ENCODE results near the gene NTF3.

The NTF3 gene

DNA sequence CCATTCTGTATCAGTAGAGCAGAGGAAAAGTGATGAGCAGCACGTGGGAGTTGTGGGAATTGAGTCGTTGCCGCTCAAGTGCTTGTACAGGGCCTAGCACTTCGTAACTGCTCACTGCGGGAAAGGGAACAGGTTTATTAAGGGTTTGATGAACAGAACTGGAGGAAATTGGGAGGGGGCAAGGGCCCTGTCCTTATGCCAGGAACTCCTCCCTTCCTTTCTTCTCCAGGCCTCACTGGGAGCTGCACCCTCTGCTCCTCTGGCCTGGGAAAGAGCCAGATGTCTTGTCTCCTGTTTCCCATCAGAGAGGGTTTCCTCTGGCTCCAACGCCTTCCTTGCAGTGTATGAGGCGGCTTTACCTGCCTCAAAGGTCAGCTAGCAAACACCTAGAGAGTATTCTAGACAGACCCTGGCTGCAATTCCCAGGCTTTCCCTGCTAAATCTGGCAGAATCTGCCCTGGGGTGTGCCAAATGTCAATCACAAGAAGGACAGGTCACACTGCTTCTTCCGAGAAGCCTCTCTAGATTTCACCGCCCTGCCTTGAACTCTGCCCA, 78.4 kb downstream of the NTF3 start:
- no peak for DNase-seq

DNA sequence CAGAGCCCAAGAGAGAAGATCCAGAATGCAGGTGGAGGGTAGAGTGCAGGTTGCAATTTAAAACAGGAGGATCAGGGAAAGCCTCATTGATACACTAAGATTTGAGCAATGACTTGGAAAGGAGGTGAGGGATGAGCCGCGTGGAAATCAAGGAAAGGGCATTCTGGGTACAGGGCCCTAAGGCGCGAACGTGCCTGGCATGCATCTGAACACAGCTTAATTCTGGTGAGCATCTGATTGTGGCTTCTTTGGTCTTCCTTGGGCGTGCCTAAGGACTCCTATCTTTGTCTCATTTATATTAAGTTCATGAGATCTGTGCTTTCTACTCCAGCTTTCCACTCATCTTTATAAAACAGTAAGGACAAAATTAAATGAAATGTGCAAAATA, 79.3 kb downstream of the NTF3 start:
- no peak for DNase-seq

DNA sequence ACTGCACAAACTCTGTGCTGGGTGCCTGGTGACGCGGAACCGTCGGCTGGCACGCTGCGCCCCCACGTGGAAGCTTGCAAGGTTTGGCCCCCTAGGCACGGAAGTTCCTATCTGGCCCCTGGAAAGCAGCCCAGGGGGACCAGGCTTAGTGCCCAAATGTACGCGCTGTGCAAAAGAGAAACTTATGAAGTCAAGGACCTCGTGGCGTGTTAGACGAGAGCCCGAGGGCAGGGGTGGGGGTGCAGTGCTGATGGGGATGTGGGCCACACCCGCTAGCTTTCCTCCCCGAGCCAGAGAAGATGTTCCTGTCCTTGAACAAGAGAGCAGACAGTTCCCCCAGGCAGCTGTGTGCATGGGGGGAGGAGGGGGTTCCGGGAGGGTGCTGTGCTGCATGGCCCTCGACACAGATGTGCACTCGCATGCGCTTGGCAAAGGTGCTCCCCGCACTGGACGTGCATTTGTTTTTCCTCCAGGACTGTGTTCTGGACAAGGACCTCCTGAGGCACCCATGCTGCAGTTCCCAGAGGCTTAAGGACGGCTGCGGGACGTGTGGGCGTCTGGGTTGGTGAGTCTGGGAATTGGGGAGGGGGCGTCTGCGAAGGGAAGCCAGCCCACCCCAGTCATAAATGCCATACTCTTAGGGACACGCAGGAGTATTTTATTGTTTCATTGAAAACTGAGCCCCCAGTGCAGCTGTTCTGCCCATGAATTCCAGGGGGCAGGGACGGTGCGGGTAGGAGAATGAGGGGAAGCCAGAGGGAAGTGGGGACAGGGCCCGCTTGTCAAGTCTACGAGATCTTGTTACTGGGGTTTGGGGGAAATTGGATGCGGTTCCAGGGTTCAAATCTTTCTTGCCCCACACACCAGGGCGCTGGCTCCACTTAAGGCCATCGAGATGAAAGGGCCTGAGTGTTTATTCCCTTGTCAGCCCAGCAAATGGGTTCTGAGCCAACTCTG, 80.0 kb downstream of the NTF3 start:
- peak in 1 of 56 donors; percentile 4 for DNase-seq

DNA sequence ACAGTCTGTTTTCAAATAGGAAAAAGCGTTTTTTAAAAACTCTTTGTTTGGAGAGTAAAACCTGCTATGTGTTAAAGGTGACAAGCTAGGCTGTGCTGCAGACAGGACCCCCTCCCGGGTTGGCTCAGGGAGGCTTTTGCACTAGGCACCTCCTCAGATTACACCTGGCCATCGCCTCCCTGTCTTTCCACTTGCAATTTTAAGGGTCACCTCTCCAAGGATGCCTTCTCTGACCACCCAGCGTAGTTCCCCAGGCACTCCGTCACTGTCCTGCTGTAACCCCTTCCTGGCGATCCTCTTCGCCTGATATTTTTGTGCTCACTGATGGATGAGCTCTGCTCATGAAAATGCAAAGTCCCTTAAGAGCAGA, 80.7 kb downstream of the NTF3 start:
- DNase-seq: no peak

DNA sequence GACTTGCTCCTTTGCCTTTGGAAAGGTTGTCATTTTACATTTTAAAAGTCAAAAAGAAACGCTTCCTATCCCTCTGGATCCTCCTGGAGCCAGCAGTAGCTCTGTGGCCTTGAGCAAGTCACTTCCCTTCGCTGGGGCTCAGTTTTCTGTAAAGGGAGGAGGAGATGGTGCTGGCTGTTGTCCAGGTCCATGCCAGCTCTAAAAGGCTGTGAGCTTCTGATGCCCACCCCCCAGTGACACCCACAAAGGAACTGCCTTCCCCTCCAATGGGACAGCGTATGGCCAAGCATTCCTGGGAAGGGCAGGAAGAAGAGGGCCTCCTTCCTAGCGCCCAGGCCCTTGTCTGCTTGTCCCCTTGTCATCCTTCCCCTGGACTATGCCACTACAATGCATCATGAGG, 81.5 kb downstream of the NTF3 start:
- DNase-seq: no peak

DNA sequence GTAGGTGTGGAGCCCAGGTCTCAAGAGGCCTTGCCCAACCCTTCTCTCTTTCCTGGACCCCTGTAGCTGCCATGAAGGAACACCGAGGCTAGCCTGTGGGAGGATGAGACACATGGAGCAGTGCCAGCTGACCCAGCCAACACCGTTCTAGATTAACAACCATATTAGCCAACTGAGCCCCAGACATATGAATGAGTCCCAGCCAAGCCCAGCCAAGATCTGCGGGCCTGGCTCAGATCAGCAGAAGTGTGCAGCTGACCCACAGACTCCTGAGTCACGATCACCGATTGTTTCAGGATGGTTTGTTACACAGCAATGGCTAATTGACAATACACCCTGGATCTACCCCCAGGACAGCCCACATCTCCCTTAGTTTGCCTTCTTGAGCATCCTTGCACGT, 82.1 kb downstream of the NTF3 start:
- no peak for DNase-seq

DNA sequence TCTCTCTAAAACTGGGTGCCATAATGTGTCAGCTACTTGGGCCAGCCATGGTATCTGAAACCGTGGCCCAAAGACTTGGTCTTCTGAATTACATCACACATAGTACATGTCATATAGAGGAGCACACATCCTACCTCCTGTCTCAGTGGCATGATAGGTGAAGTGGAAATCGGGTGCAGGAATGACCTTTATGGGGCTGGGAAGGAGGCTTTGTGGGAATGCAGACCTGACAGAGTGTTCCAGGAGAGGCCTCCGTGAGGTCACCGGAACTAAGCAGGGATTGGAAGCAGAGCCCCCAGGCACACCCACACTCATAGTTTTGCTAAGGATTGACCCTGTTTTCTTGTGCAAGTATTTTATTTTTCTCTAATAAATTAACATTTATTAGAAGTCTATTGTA, 82.6 kb downstream of the NTF3 start:
- DNase-seq: no peak

DNA sequence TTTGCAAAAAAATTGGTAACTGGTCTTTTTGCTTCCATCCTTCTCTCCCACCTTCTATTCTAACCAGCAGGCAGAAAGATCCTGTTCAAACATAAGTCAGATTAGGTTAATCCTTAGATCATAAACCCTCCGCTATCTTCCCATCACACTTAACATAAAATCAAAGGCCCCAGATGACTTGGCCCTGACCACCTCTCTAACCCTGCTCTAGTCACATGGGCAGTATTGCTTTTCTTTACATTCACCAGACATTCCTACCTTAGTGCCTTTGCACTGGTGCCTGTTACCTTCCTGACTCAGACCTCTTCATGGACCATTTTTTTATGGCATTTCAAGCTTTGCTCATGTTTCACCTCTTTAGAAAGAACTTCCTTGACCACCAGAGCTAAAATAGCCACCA, 83.5 kb downstream of the NTF3 start:
- no peak for DNase-seq

DNA sequence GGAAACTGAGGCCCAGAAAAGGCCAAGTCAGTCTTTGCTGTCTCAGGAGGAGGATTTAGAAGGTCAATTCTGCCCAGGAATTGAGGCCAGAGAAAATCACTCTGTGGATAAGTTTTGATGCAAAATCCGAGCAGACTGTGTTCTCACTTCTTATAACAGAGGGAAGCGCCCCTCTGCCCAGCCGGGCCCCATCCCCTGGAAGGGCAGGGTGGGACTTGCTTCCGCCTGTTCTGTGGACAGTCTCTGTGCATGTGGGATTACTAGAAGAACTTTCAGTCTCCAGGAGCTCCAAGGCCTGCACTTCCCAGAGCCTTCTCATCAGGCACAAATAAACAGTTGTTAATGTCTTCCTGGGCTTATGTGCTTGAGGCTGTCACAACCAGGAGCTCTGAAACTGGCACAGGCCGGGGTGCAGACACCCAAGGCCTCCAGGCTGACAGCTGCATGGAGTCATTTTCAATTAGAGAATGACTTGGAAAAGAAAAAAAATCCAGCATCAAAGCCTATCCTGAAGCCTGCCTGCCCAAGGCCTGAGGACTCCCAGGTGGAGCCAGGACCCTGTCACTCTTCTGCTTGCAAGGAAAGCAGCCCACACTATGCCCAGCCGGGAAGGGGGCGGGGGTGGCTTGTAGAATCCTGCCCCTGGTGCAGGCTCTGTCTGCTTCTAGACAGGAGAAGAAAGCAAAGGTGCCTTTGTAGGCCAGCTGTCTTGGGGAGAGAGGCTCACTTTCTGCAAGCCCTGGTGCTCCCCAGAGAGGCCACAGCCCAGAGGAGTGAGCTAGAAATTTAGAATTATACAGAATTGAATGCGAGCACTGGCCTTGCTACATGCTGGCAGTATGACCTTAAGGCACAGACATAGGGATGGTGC, 84.7 kb downstream of the NTF3 start:
- no peak for DNase-seq

DNA sequence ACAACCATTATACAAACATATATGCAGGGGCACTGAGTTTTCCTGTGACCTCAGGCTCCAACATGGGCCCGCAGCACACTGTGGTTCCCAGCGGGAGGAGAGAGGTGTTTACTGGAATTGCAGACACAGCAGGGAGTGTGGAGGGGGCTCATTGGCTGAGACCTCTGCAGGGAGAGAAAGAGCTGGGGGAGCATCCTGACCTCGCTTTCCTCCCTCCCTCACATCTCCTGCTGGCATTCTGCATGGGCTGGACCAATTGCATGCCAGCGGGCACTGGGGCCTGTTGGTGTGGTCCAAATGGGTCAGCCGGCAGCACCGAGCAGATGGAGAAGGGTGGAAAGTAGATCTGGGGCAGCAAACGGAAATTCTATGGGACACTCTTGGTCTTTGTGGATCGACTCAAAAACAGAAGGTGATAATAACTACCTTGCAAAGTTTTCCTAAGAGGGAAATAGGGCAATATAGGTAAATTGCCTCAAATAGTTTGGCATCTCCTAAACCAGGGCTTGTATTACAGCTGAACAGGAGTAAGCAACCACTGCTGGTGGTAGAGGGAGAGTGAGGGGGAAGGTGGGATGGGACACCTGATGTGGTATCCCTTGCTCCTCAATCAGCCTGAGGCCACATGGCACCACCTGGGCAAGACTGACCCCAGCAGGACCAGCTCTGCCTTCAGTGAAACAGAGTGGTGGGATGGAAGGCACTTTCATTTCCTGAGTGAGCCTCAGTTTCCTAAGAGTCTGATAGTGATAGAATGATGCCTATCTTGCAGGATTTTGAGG, 86.9 kb downstream of the NTF3 start:
- no peak for DNase-seq

DNA sequence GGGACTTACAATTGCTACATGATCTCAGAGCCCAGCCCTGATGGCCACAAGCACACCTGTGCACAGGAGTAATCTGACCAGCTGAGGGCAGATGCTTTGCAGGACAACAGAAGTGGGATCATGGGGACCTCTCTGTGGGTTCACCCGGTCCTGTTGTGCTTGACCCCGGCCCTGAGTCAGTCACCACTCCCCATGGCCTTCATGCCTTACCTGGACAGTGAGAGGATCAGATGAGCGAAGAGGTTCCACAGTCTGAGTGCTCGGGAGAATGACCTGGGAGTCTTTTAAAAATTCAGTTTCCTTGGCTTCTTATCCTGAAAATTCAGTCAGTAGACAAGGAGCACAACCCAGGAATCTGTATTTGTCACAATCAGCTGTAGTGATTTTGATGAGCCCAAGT, 88.1 kb downstream of the NTF3 start:
- no peak for DNase-seq

DNA sequence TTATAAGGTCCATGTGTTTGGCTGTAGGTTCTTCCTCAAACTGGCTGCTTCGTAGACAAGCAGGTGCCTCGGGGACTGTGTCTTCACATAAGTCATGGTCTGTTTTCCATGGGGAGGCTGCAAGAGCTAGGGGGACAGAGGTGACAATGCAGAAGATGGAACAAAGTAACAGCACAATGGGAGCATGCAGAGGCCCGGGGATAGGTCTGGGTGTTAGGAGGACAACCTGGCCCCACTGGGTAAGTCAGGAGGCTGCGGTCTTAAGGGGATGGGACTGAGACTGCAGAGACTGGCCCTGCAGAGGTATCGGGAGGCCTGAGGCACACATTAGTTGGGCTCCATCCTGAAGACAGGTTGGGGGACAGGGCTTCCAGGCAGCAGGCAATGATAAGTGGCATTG, 88.9 kb downstream of the NTF3 start:
- no peak for DNase-seq

DNA sequence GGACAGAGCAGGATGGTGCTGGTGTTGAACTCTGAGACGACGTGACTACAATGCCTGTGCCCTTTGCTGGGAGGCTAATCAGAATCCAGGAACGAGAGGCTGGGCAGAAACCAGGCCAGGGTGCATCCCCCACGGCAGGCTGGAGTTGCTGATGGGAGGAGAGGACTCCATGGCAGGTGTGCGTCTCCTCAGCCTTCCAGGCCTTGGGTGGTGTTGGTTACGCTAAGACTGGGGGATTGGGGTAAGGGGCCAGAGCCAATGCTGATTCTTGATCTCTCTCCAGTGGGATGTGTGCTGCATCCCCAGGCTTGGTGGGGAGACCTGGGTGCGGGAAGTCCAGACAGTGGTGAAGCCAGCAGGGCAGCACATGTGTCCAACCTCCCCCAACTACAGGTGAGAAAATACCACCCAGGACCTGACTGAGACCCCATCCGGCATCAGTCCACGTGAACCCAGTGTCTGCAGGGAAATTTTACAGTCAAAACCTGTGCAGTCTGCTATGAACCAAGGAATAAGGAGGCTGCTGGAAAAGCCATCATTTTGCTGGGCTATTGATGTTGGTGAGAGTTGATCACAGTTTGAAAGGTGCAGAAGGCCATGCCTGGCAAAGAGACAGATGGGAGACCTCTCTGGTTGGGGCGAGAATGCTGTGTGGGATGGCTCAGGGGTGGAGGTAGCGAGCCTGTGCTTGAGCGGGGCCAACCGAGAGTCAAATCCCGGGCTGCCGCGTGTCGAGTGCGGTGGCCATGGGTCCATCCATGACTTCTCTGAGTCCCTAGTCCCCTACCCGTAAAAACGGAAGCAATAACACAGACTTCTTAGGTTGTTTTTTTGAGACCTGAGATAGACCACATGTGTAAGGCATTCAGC, 89.8 kb downstream of the NTF3 start:
- no peak for DNase-seq

DNA sequence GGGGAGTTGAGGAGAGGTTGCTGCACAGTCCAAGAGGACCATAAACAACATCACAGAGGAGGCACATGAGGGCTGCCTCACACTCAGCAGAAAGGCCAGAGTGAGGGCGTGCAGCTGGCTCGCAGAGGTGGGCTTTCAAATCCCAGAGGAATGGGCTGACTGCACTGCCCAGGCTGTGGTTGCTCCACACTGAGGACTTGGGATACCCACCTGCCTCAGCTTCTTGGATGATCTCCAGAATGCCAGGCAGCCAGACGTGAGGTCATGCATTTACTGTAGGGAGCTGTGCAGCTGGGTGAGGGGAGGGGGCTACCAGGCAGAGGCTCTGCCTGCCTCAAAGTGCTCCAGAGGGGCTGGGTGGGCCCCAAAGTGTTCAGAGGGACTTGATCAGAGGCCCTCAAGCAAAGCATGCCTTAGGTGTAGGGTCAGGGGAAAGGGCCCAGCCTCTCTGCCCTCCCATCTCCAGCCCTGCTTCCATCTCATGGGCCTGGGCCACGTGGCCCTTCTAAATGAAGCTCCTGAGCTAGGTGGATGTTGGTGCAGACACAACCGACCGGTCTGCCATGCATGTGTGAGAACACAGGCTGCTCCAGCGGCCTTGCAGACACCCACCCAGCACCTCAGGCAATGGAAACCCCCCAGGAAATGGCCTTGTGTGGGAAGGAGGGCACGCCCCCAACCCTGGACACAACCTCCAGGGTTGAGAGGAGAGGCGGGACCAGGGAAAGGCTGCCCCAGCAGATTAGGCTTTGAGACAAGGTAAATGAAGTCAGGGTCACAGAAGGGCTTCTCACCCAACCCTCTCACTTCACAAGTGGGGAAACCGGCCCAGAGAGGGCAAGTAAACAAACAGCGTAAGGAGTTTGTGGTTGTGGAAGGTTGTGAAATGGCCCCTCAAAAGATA, 90.8 kb downstream of the NTF3 start:
- DNase-seq: no peak

DNA sequence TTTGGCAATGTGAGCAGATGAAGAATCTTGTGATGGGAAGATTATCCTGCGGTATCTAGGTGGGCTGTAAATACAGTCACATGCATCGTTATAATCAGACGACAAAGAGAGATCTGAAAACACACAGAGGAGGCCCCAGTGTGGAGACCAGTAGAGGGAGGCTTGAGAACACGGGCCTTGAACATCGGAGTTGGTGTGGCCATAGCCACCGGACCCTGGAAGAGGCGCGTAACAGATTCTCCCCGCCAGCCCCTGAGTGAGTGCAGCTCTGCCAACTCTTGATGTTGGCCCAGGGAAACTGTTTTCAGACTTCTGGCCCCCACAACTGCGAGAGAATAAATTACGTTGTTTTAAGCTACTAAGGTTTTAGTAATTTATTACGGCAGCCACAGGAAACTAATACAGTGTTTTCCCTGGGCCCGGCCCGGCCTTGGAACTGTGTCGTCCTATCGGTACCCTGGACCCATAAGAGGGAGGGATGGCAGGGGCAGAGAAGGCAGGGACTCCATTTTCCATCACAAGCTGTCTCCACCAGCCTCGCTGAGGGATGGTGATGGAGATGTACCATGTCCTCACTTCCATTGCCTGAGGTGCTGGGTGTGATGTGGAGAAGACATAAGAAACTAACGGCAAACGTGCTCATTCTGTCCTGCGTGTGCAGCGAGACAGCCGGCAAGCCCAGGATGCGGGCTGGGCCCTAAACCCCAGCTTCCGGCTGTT, 91.6 kb downstream of the NTF3 start:
- DNase-seq: no peak

DNA sequence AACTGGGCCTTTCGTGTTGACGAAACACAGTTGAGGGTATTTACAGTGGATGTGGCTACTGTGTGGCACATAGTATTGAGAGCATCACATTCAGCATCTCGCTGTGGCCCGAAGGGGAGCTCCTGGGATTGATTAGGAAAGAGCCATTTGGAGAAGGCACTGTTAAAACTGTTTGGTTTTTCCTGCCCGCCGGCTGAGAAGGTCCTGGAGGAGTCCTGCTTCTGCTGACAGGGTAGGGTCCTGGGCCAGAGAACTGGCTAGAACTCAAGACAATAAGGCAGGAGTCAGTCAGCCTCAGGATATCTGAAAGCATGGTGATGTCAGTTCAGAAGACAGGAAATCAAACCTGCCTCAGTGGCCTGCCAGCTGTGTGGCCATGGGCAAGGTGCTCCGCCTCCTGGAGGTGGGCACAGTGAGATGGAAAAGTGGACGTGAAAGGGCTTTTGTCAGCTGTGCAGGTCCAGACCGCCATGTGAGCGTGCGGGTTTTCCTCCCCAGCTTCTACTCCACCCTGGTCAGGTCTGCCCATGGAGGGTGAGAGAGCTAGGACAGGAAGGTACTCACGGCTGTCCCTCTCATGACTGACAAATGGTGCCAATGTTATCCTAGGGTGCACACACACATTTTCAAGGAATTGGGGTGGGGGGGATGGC, 92.3 kb downstream of the NTF3 start:
- DNase-seq: no peak

DNA sequence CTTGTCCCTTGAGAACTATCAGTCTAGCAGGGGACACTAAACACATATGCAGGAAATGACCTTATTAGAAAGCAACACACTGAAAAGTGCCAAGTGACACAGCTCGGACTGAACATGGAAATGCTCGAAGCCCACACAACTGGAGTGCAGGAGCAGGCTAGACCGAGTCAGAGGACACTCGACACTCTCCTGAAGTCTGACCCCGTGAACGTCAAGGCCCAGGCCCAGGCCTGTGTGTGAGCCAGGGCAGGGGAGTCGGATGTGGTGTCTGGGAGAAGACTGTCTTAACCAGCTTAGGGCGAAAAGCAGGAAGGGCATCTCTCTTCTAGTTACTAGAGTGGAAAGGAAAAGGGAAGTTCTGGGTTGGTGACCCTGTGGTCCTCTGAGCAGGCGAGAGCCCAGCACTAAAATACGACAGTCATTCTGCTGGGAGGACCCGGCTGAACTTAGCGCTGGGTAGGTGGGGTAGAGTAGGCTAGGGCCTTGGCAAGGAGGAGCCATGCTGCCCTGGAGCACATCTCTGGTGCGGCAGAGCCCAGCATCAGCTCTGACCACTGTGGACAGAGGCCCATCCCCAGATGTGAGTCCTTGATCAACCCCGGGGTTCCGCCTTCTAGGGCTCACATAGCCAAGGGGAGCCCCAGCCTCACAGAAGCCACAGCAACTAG, 93.0 kb downstream of the NTF3 start:
- no peak for DNase-seq
